Superior temporal gyrus (tissue), 1 donor: ENCODE measurements around the gene ANO4.
"Not testable (repeated sequence)": the region's sequence is repeated elsewhere in the genome, so short reads cannot be mapped to it uniquely, and the experiment has no call there.

Source experiments
- DNase-seq: peaks from one replicate; pipeline ENCODE4 v3.0.0-alpha.2; 2016; ENCODE audit errors: extremely low spot score

The ANO4 gene

GRCh38 chr12:101042211-101042610 lies 247.6 kb downstream of the ANO4 start:
- peak; percentile 3 for DNase-seq

DNA sequence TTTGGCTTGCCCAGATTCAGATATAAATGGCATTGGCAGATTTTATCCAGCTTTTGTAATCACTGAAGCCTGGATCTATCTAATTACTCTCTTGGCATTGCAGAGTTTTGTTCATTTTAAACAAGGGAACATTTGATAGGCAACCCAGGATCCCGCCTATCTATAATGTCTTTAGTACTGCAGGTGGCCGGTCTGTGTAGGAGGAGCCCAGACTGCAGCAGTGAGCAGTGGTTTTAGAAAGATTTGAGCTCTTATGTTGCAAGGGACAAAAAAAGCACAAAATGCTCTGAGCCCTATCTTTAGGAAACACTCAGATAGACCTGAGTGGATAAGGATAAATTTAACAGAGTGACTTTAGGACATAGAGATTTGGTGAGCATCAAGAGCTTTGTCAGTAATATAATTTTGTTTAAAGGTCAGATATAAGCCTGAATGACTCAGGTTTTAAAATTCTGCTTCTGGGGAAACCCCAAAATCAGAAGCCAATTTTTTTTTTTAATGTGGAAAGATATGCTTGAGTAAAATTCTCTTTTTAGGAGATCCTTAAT lies 250.0 kb downstream of the ANO4 start:
- DNase-seq, result peak; percentile 16

DNA sequence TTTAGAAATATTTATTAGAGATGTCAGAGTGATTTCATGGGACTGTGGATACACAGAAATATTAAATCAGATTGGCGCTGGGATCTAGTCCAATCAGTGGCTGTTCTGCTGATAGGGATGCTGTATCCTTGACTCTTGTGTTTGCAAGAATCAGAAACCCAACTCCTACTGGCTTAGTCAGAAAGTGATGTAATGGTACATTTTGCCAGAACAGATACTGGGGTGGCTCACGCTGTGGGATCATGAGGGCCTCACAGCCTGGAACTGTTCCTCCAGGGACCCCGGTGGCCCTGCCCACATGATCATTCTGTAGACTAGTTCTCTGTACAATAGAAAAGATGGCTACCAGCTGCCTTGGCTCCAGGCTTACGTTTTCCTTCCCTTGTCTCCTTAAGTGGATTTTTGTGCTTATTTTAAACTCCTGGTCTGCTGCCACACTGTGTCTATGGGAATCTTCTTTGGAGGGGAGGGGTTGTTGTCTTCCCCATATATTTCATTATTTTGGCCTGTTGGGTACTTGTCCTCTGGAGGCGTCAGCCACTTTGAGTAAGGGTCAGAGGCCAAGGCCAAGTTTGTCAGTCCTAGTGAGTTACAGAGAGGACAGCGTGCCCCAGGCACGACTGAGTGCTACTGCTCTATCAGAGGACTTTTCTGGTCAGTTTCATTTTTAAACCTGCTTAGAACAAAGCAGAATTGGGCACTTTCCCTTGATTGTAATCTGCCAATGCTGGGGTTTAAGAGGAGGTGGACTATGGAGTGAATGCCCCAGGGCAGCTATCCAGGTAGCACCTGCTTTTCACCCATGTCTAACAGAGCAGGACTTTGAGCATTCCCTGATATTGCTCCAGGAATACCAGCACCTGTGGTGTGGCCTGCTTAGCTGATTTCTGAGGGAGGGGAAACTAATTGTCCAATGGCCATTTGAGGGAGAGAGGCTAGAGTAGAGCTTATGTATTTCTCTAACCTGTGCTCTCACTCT lies 251.2 kb downstream of the ANO4 start:
- peak; percentile 2 for DNase-seq

GRCh38 chr12:101047652-101048051 lies 253.1 kb downstream of the ANO4 start:
- no peak for DNase-seq

GRCh38 chr12:101050631-101051030 lies 256.1 kb downstream of the ANO4 start:
- DNase-seq, result peak; percentile 2

DNA sequence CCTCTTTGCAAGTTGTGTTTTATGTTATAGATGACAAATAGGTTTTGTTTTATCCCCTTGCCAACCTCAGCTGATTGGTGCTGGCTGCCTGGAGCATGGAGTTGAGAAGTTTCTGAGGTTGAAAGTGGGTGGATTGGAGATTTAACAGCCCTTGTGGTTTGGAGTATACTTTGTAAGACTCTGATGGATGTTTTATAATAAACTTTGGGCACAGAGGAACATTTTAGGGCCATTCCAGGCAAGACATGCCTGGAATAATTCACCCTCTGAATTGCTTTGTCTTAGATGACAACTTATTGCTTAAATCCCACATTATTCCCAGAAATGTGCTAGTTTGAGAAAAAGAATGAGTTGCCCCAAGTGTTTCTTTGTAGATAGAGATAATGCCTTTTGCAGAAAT lies 256.6 kb downstream of the ANO4 start:
- no peak for DNase-seq

GRCh38 chr12:101051901-101052550 lies 257.4 kb downstream of the ANO4 start:
- DNase-seq, result peak; percentile 3

DNA sequence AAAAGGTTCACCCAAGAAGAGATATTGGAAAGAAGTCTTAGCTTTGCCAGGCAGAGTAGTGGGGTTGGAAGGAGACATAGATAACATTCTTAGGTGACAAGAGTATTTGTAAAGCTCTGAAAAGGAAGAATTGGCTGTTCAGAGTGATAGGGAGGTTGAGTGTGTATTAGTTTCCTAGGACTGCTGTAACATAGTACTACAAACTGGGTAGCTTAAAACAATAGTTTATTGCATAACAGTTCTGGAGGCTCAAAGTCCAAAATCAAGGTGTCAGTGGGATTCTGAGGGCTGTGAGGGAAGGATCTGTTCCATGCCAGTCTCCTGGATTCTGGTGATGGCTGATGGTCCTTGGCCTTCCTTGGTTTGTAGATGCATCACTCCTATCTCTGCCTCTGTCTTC lies 258.6 kb downstream of the ANO4 start:
- DNase-seq, result no peak

DNA sequence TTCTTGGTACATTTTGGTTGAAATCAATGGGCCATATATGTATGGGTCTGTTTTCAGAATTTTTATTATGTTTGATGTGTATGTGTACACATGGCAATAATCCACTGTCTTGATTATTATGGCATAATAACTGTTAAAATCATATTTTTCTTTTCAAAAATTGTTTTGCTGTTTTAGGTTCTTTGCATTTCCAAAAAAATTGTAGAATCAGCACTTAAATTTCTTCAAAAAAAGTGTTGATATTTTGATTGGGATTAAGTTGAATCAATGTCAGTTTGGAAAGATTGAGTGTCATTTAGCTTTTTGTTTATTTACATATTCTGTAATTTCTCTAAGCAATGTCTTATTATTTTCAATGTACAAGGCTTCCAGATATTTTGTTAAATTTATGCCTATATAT lies 261.4 kb downstream of the ANO4 start:
- no peak for DNase-seq

- not testable (repeated sequence) for DNase-seq
These were observed 267.9 kb downstream of the ANO4 start for GRCh38 chr12:101062508-101062907.

- DNase-seq, result no peak
These were observed 270.1 kb downstream of the ANO4 start for GRCh38 chr12:101064721-101065120.

DNA sequence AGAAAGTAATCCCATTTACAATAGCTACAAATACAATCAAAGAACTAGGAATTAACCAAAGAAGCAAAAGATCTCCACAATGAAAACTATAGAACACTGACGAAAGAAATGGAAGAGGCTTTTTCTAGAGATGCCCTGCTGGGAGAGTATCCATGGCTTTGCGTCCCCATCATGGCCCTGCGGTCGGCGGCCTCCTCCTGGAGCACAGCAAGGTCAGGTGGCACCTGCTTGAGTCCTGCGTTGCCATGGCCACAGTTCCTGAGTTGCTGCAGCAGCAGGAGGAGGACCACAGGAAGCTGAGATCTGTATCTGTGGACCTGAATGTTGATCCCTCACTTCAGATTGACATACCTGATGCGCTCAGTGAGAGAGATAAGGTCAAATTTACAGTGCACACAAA lies 271.9 kb downstream of the ANO4 start:
- DNase-seq, result no peak

DNA sequence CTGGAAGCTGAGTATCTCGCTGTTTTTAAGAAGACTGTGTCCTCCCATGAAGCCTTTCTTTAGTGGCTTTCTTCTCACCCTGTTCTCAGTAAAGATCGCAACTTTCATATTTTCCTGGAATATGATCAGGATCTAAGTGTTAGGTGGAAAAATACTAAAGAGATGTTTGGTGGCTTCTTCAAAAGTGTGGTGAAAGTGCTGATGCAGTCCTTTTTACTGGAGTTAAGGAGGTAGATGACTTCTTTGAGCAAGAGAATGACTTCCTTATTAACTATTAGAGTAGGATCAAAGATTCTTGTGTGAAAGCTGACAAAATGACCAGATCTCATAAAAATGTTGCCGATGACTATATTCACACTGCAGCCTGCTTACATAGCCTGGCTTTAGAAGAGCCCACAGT lies 273.8 kb downstream of the ANO4 start:
- no peak for DNase-seq

DNA sequence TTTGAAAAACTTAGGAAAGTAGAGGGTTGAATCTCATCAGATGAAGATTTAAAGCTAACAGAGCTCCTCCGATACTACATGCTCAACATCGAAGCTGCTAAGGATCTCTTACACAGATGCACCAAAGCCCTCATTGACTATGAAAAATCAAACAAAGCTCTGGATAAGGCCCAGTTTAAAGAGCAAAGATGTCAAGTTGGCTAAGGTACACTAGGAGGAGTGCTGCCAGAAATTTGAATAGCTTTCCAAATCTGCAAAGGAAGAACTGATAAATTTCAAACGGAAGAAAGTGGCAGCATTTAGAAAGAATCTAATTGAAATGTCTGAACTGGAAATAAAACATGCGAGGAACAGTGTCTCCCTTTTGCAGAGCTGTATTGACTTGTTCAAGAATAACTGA lies 274.3 kb downstream of the ANO4 start:
- no peak for DNase-seq

DNA sequence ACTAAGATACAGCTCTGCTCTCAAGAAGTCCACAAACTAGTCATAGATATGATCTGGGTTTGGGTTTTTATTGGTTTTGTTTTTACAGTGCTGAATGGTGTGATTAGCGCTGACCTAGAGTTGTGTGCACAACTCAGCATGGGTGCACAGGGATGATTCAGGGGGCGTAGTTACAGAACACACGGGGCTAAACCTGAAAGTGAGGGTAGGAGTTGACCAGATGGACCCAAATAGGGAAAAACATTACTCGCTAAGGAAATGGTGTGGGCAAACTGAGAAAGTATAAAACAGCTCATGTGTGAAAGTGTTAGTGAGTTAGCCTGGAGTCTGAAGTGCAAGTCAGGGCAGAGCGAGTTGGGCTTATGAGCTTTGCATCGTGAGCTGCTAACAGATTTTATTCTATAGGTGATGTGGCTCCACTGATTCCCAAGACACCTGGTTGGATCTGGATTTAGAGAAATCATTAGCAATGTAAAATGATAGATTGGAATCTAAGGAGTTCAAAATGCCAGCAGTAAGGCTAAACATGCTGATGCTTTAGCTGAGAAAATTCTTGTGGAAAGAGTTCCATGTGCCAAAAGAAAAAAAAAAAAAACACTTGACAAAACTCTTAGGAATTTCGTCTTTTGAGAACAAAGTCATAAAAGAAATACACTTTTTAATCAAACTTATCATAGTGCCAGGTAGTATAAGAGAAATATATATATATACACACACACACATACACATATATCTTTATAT lies 280.5 kb downstream of the ANO4 start:
- DNase-seq, result no peak

- peak; percentile 18 for DNase-seq
These were observed 282.3 kb downstream of the ANO4 start for GRCh38 chr12:101076921-101077320.

DNA sequence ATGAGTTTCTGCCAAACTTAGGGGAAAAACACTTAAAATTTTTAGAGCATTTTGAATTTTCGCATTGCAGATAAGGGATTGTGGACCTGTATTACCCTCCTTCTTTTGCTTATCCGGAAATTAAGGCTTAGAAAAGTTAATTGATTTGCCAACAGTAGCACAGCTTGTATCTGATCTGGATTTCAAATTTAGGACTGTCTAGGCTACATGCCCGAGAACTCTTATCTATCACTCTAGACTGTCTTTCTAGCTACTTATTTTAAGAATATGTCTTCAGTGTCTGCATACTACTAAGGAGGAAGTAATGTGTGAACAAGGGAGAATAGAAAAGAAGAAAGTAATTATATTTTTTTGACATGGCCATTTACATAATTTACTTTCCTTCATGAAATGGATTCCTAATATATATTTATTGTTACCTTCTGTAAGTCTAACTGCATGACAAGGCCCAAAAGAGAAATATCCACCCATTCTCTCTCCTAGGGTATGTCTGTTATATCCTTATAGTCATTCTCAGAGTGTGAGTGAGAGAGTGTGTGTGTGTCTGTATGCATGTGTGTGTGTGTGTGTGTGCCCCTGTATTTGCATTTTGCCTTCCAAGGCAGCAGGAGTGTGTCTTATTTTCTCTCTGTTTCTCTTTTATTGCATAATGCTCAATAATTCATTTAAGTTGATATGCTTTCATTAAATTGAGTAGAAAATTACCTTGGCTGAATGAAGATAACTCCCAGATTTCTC lies 283.4 kb downstream of the ANO4 start:
- DNase-seq, result peak; percentile 21

- DNase-seq, result peak; percentile 71
These were observed 284.1 kb downstream of the ANO4 start for GRCh38 chr12:101078536-101079285.

DNA sequence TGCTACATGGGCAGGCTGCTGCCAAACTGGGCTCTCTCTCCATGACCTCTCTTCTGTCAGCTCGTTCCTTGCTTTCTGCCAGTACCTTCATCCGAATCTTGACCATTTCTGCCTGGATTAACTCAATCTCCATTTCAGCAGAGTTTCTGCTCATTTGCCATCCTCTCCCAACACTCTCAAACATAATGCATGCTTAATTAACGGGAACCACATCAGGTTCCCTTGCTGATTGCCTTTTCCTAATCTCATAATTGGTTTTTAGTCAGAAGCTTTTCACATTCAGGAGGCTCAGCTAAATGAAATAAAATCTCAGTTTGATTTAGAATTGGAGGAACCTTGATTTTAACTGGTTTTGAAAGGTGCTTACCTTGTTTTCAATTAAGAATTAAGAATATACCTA lies 288.1 kb downstream of the ANO4 start:
- DNase-seq, result no peak

GRCh38 chr12:101086490-101087135 lies 292.0 kb downstream of the ANO4 start:
- no peak for DNase-seq
